Measurements from ENCODE around the gene DSTN. TPM values are rescaled to one million over a fixed set of nuclear protein-coding genes. Genes with fewer than 3 reads are reported as not detected.

The DSTN gene
- total RNA-seq, 4 donors from 2014 or later = 166 to 322 (median 242) TPM

DNA sequence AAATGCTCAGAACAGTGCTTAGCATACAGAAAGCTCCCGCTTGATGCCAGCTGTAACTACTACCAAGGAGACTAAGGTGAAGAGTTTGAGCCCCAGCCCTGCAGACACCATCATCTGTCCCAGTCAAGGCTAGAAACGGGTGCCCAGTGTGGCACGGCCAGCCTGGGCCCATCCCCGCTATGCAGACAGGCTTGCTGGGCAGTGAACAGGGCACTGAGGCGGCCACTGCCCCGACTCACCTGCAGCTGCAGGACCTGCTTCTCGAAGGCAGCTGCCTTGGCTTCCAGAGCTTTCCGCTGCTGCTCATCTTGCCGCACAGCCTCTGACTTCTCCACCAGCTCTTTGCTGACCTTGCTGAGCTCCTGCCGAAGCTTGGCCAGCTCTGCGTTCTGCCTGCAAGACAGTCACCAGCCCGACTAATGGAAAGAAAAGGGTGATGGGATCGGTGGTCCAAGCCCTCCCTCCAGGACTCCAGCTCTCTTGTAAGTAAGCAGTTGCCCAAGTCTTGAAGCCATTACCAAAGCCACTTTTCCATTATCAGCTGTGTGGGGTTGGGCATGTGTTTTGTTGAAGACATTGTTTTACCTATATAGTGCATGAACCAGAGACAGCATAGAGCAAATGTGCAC is 63.5 kb downstream of the DSTN start:
- TF ChIP-seq CTCF (IDR thresholded peaks at IDR 0.05) = no peak
- TF ChIP-seq EP300 (IDR thresholded peaks at IDR 0.05) = no peak
- no peak for TF ChIP-seq POLR2A (IDR thresholded peaks at IDR 0.05)
- DNase-seq (ENCODE audit: low spot score in 2 of 2) = no peak
- WGBS, 2 donors = 89 to 91% methylated on average over 13 of the region's 13 CpGs
- Histone ChIP-seq H3K27me3 (no peaks in the 10 kb centered on the region), H3K9me3 (no peaks in the 10 kb centered on the region), H3K4me1 (peaks cover 0 to 46% (median 25%) of the 10 kb centered on the region in 4 donors), H3K27ac (no peak overlapping the region), H3K4me3 (no peak overlapping the region), H3K36me3 (peaks cover 0 to 82% (median 3%) of the 10 kb centered on the region in 3 donors)

DNA sequence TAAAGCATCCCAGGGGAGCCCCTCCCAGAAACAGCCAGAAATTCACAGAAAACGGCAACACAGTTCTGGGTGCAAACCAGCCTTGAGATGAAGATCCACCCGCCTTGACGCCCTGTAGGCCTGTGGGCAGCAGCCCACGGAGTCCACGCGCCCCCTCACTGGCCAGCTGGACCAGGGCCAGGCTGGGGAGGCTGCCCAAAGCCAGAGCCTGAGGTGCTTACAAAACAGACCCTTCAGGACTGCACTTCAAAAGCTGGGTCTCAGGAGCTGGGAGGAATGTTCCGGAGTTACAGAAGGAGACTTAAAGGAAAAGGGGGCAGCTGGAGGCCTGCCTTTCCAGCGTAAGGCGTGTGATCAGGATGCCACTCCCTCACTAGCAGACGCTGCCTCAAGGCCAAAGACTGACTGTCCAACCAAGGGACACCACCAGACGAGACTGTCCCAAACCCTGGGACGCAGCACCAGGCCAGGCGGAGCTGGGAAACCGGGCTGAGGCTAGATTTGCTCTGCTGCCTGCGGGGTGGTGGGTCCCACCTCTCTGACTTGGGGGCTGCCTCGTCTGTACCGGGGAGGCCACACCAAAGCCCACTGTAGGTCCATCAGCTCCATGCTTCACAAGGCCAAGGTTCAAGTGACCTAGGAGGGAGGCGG is 64.1 kb downstream of the DSTN start:
- WGBS, 2 donors = 66 to 81% methylated on average over 14 to 15 of the region's 18 CpGs

GRCh38 chr20:17634661-17635331 is 64.9 kb downstream of the DSTN start:
- no peak for DNase-seq (ENCODE audit: low spot score in 2 of 2)
- Histone ChIP-seq H3K27ac (peak overlapping the region in 3 of 4 donors; percentile 40 to 72 (median 56)), H3K9me3 (no peaks in the 10 kb centered on the region), H3K4me3 (no peak overlapping the region), H3K4me1 (peaks cover 0 to 52% (median 25%) of the 10 kb centered on the region in 4 donors), H3K27me3 (no peaks in the 10 kb centered on the region), H3K36me3 (peaks cover 0 to 76% (median 0%) of the 10 kb centered on the region in 3 donors)
- TF ChIP-seq POLR2A (IDR thresholded peaks at IDR 0.05) = no peak
- no peak for TF ChIP-seq EP300 (IDR thresholded peaks at IDR 0.05)
- TF ChIP-seq CTCF (IDR thresholded peaks at IDR 0.05) = no peak
- WGBS, 2 donors = 55 to 72% methylated on average over 13 of the region's 13 CpGs

More for the DNA sequence above, 64.1 kb downstream of the DSTN start:
- peak overlapping the region in 3 of 4 donors; percentile 40 to 72 (median 56) for H3K27ac ChIP-seq
- H3K4me1 ChIP-seq = peaks cover 0 to 51% (median 25%) of the 10 kb centered on the region in 4 donors
- no peak overlapping the region for H3K4me3 ChIP-seq
- H3K27me3 ChIP-seq = no peaks in the 10 kb centered on the region
- TF ChIP-seq EP300 (IDR thresholded peaks at IDR 0.05) (no peak), POLR2A (IDR thresholded peaks at IDR 0.05) (no peak), CTCF (IDR thresholded peaks at IDR 0.05) (no peak)
- no peak for DNase-seq (ENCODE audit: low spot score in 2 of 2)
- no peaks in the 10 kb centered on the region for H3K9me3 ChIP-seq
- peaks cover 0 to 80% (median 0%) of the 10 kb centered on the region in 3 donors for H3K36me3 ChIP-seq

GRCh38 chr20:17635332-17636244 is 65.7 kb downstream of the DSTN start:
- peak overlapping the region in 3 of 4 donors; percentile 32 to 72 (median 56) for H3K27ac ChIP-seq
- 54 to 69% methylated on average over 17 to 18 of the region's 25 CpGs for WGBS, 2 donors
- no peak for DNase-seq (ENCODE audit: low spot score in 2 of 2)
- no peaks in the 10 kb centered on the region for H3K9me3 ChIP-seq
- no peak overlapping the region for H3K4me3 ChIP-seq
- peaks cover 0 to 76% (median 0%) of the 10 kb centered on the region in 3 donors for H3K36me3 ChIP-seq
- no peaks in the 10 kb centered on the region for H3K27me3 ChIP-seq
- H3K4me1 ChIP-seq = peaks cover 0 to 52% (median 25%) of the 10 kb centered on the region in 4 donors
- TF ChIP-seq POLR2A (IDR thresholded peaks at IDR 0.05) = no peak
- no peak for TF ChIP-seq CTCF (IDR thresholded peaks at IDR 0.05)
- TF ChIP-seq EP300 (IDR thresholded peaks at IDR 0.05) = no peak

Data from tibial nerve (tissue), 4 donors.